ENCODE data around the gene HOXB1.

HOXB1 gene

GRCh38 chr17:48554412-48555257, 23.8 kb upstream of the HOXB1 start:
- DNase-seq (ENCODE audit: low spot score): peak; percentile 30

- peak; percentile 19 for DNase-seq (ENCODE audit: low spot score)
Observed at GRCh38 chr17:48553826-48554225, 23.0 kb upstream of the HOXB1 start.

GRCh38 chr17:48553190-48553547, 22.4 kb upstream of the HOXB1 start:
- DNase-seq (ENCODE audit: low spot score): no peak

- peak; percentile 68 for DNase-seq (ENCODE audit: low spot score)
Observed at GRCh38 chr17:48552466-48553189, 21.8 kb upstream of the HOXB1 start.

DNA sequence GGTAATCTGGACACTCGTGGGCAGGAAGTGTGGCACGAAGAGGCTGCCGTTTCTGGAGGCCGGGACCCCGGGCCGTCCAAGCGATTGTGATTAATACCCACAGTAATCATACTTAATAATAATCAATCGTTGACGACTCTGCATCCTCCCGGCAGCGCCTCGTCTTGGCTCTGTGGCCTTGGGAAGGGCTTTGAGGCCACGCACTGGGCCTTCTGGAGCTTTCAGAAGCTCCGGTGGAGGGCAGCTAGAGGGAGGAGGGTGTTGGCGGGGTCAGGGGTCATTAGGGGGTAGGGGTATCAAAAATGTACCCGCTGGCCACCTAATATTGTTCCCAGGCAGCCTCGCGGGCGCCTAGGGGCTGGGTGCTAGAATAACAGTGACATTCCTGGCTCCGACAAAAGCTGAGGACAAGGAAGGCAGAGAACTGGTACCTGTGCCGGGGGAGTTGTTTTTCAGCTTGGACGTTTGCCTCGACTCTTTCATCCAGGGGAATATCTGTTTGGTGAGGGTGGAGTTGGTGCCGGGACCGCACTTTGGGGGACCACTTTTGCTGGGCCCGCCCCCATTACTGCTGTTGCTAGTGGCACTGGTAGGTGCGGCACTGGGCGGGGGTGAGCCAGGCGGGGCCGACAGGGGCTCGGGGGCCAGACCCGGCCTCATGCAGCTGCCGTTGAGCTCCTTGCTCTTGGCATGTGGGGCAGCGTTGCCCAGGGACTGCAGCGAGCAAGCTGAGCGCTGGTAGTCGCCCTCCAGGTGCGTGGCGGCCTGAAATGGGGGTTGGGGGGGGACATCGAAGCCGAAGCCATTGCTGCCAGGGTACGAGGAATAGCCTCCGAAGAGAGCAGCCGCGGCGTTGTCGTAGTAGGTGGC, 21.0 kb upstream of the HOXB1 start:
- DNase-seq (ENCODE audit: low spot score): peak; percentile 25

- DNase-seq (ENCODE audit: low spot score): peak; percentile 20
Observed at GRCh38 chr17:48551214-48551555, 20.4 kb upstream of the HOXB1 start.

DNA sequence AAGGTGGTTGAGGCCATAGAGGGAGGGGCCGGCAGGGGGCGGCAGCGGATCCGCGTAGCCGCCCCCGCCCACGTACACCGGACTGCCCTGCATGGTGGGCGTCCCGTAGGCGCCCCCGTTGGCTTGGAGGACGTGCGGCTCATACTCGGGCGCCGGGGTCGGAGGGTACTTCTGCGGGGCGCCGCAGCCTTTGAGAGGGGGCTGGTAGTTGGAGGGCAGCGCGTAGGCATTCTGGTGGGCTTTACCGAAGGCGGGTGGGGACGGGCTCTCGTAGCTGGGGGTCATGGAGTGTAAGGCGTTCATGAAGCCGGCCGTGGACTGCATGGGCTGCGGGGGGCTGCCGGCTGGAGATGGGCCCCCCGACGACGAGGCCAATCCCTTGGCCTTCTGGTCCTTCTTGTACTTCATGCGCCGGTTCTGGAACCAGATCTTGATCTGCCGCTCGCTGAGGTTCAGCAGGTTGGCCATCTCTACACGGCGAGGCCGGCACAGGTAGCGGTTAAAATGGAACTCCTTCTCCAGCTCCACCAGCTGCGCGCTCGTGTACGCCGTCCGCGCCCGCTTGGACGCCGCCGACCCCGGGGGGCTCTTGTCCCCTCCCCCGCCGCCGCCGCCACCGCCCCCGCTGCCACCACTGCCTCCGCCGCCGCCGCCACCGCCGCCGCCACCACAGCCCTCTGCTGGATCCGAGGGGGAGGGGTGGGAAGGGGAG, 19.8 kb upstream of the HOXB1 start:
- peak; percentile 38 for DNase-seq (ENCODE audit: low spot score)

GRCh38 chr17:48549914-48550501, 19.2 kb upstream of the HOXB1 start:
- DNase-seq (ENCODE audit: low spot score): peak; percentile 70

DNA sequence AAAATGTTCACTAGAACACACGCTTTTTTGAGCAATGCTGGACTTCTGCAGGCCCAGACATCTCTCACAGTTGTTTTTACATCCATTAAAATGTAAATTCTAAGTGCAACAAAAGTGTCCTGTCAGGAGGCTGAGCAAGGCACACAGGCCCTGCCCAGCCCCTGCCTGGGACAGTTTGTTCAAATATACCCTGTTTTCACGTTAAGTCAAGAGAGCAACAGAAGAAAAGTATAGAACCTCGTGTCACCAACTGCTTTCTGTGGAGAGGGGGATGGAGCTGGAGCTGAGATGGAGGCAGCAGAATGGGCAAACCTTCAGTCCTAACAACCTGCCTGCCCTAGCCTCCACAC, 18.4 kb upstream of the HOXB1 start:
- DNase-seq (ENCODE audit: low spot score): peak; percentile 6

DNA sequence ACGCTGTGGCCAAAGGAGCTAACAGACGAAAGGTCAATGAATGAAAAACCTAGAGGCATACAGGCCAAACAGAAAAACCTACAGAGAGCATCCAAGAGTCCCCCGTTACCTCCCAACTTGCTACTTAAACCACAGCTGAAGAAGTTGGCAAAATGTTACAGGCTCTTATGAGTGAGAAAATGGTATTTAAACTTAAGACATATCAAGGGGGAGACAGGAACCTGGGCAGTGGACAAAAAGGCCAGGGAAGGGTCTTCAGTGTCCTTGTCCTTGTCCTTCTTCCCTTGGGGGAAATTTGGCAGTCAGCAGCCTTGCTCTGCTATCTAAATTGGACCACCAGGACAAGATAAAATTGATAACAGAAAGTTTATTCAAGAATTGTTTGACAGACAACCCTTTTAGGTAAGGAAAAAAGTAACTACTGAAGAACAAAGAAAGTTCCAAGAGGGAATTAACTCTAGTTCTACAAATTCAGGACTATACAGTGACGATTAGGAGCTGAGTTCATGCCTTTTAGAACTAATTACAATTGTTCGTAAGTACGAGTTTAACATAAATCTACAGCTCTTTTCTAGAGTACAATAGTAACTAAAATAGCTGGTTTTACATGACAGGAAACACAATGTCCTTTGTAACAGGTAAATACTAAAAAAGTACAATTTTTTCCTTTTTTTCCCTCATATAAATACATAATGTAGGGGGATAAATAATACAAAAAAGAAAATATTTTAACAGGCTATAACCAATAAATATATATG, 17.9 kb upstream of the HOXB1 start:
- peak; percentile 16 for DNase-seq (ENCODE audit: low spot score)

DNA sequence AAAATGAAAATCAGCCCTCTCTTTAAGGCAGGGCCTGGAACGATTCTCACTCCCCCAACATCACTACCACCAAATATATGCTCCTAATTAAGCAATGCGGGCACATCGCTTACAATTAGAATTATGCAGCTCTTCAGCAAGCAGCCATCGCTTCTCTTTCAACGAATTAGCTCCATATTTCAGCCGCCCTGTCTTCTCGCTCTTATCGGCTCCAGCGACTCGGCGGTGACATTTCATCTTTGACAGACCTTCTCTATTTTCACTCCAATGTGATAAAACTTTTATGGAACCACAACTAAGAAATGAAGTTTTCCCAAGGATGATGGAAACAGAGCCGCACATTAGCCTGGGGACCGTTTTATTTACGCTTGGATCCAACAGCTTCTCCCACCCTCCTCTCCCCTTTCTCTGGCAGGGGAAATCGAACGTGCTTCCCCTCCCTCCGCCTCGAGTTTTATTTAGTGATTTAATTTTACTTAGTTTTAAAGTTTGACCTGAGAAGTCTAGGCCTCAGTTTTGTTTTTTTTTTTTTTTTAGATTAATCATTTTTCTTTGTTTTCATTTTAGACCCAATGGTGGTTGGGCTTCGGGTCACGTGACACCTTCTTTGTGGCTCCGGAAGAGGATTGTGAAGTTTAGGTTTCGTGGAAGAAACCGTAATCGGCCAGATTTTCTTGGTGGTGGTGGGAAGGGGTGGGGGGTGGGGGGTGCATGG, 17.2 kb upstream of the HOXB1 start:
- DNase-seq (ENCODE audit: low spot score): peak; percentile 52

- DNase-seq (ENCODE audit: low spot score): peak; percentile 19
Observed at GRCh38 chr17:48546924-48547807, 16.4 kb upstream of the HOXB1 start.

GRCh38 chr17:48546137-48546923, 15.5 kb upstream of the HOXB1 start:
- peak; percentile 34 for DNase-seq (ENCODE audit: low spot score)

GRCh38 chr17:48545539-48545938, 14.7 kb upstream of the HOXB1 start:
- DNase-seq (ENCODE audit: low spot score): no peak

- DNase-seq (ENCODE audit: low spot score): peak; percentile 48
Observed at GRCh38 chr17:48545022-48545375, 14.2 kb upstream of the HOXB1 start, which contains the start of gene HOXB2. HOXB2 (minus strand) TSS chr17:48545109; CDS start chr17:48544911, 198 bp downstream.

GRCh38 chr17:48544349-48545021, 13.7 kb upstream of the HOXB1 start:
- DNase-seq (ENCODE audit: low spot score): peak; percentile 69

DNA sequence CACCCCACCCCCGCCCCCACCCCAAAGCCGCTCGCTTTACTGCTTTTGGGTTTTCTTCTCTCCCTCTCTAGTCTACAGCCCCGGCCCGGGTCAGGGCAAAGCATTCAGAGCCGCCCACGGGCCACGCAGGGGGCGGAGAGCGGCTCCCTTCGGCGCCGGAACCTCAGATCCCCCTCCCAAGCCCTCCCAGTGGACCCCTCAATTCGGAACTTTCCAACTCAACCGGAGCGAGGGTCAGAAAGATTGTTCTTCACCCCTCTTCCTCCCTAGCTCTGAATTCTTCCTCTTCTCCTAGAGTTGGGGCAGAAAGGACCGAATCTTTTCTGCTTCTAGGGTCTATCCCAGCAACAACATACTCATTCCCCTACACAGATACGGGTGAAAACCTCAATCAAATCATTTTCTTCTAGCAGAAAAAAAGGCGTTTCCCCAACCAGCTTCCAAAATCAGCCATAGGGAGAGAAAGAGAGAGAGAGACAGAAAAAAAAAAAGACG, 13.1 kb upstream of the HOXB1 start:
- DNase-seq (ENCODE audit: low spot score): no peak

All from kidney tubule cell (primary cell).